GM23338 (cell line): Measurements from ENCODE around the gene BAD. TPM values are rescaled to one million over a fixed set of nuclear protein-coding genes. Genes with fewer than 3 reads are reported as not detected.

Experiments
- ATAC-seq: fragments of 200-7000 bp; cut with Tn5 transposase; 3 replicates; pipeline ENCODE4 v1.9.1; 2020
- DNase-seq: peaks from one replicate; pipeline ENCODE4 v3.0.0-alpha.2; 2015; ENCODE audit warnings: low spot score
- H2AFZ ChIP-seq: fragments of 200-600 bp; sonication (generic); 2 replicates; pipeline ENCODE4 v1.8.0; 2016; ENCODE audit warnings: antibody characterized with exemption, mild to moderate bottlenecking, moderate library complexity
- H3F3A ChIP-seq: fragments of 200-600 bp; sonication (generic); replicated peaks from 2 replicates; pipeline ENCODE4 v1.8.0; 2017; ENCODE audit warnings: antibody characterized with exemption, mixed run types, low read depth
- H3K27ac ChIP-seq: fragments of 200-600 bp; sonication (generic); 2 replicates; pipeline ENCODE4 v1.6.1; 2016; ENCODE audit warnings: low read depth
- H3K27me3 ChIP-seq: fragments of 200-600 bp; sonication (generic); 2 replicates; pipeline ENCODE4 v1.8.0; 2016; ENCODE audit warnings: mild to moderate bottlenecking, mixed run types, moderate library complexity; ENCODE audit not compliant: insufficient read depth
- H3K36me3 ChIP-seq: fragments of 200-600 bp; sonication (generic); 2 replicates; pipeline ENCODE4 v1.8.0; 2016; ENCODE audit warnings: mild to moderate bottlenecking; ENCODE audit not compliant: insufficient read depth
- H3K4me1 ChIP-seq: fragments of 200-600 bp; sonication (generic); 2 replicates; pipeline ENCODE4 v1.8.0; 2016; ENCODE audit warnings: mild to moderate bottlenecking, moderate library complexity; ENCODE audit not compliant: insufficient read depth
- H3K4me2 ChIP-seq: fragments of 200-600 bp; sonication (generic); 2 replicates; pipeline ENCODE4 v1.7.1; 2017; ENCODE audit warnings: mixed run types
- H3K4me3 ChIP-seq: fragments of 200-600 bp; sonication (generic); 2 replicates; pipeline ENCODE4 v1.6.1; 2016; ENCODE audit warnings: mixed run types
- H3K79me2 ChIP-seq: fragments of 200-600 bp; sonication (generic); replicated peaks from 2 replicates; pipeline ENCODE4 v1.8.0; 2017; ENCODE audit warnings: mild to moderate bottlenecking; ENCODE audit not compliant: insufficient read depth
- H3K9me2 ChIP-seq: fragments of 200-600 bp; sonication (generic); 2 replicates; pipeline ENCODE4 v1.8.0; 2017; ENCODE audit not compliant: insufficient read depth
- H4K20me1 ChIP-seq: fragments of 200-600 bp; sonication (generic); replicated peaks from 2 replicates; pipeline ENCODE4 v1.8.0; 2017; ENCODE audit warnings: mild to moderate bottlenecking; ENCODE audit not compliant: insufficient read depth
- H3K27ac Mint-ChIP-seq: 2 replicates; pipeline ENCODE4 v1.8.0; 2020; ENCODE audit warnings: inconsistent platforms, mild to moderate bottlenecking, moderate library complexity, mixed read lengths
- H3K27me3 Mint-ChIP-seq: 3 replicates; pipeline ENCODE4 v1.8.0; 2022; ENCODE audit warnings: low read depth, mild to moderate bottlenecking, moderate library complexity, mixed read lengths, inconsistent platforms; ENCODE audit not compliant: insufficient read depth, poor library complexity
- H3K36me3 Mint-ChIP-seq: 3 replicates; pipeline ENCODE4 v1.8.0; 2021; ENCODE audit warnings: low read depth, mild to moderate bottlenecking, inconsistent platforms, moderate library complexity, mixed read lengths
- H3K4me1 Mint-ChIP-seq: 3 replicates; pipeline ENCODE4 v1.8.0; 2020; ENCODE audit warnings: mild to moderate bottlenecking, inconsistent platforms, mixed read lengths
- H3K4me3 Mint-ChIP-seq: 3 replicates; pipeline ENCODE4 v1.8.0; 2021; ENCODE audit warnings: moderate library complexity, mild to moderate bottlenecking, inconsistent platforms, mixed read lengths
- H3K9me3 Mint-ChIP-seq: 3 replicates; pipeline ENCODE4 v1.8.0; 2020; ENCODE audit warnings: moderate library complexity, mild to moderate bottlenecking, inconsistent platforms, mixed read lengths
- CREB1 ChIP-seq: fragments of 250-450 bp; sonication (Bioruptor Pico); IDR thresholded peaks from 2 replicates; pipeline ENCODE4 v1.5.0; 2020; ENCODE audit warnings: low read depth, mild to moderate bottlenecking, moderate library complexity
- EZH2 ChIP-seq: fragments of 200-600 bp; sonication (generic); IDR thresholded peaks from one replicate; pipeline ENCODE4 v1.8.0; 2017; ENCODE audit warnings: antibody characterized with exemption, mild to moderate bottlenecking, low read depth; ENCODE audit not compliant: unreplicated experiment
- JUNB ChIP-seq: IDR thresholded peaks from one replicate; pipeline ENCODE4 v1.6.1; 2016; ENCODE audit warnings: antibody characterized with exemption; ENCODE audit not compliant: unreplicated experiment
- NANOG ChIP-seq: IDR thresholded peaks from 2 replicates; pipeline ENCODE4 v1.6.1; 2016; ENCODE audit warnings: antibody characterized with exemption, borderline replicate concordance
- POLR2AphosphoS5 ChIP-seq: IDR thresholded peaks from 2 replicates; pipeline ENCODE4 v1.6.1; 2016; ENCODE audit warnings: antibody characterized with exemption, low read depth
- STAT1 ChIP-seq: IDR thresholded peaks from one replicate; pipeline ENCODE4 v1.6.1; 2016; ENCODE audit warnings: antibody characterized with exemption; ENCODE audit not compliant: unreplicated experiment
- ZNF114 ChIP-seq: fragments of 250-450 bp; sonication (Bioruptor Pico); IDR thresholded peaks from 2 replicates; pipeline ENCODE4 v1.5.0; 2020; ENCODE audit warnings: mild to moderate bottlenecking, moderate library complexity
- ZNF331 ChIP-seq: fragments of 250-450 bp; sonication (Bioruptor Pico); IDR thresholded peaks from 2 replicates; pipeline ENCODE4 v1.5.0; 2020; ENCODE audit warnings: low read depth, mild to moderate bottlenecking, moderate library complexity
- polyA plus RNA-seq: library from polyadenylated mRNA; unstranded; fragments of >200 nt; fragmentation: Nextera tagmentation; extraction: Ambion mirVana; gene quantifications from 2 replicates; pipeline ENCODE4 v1.2.1, GENCODE V29; 2016
- total RNA-seq: library from RNA; depleted of rRNA; stranded (reverse); fragments of >200 nt; shearing (Covaris generic); gene quantifications from 2 replicates; pipeline ENCODE4 v1.2.3, GENCODE V29; 2014
- TF ChIP-seq, protein P1 (sequence below): fragments of 250-450 bp; sonication (Bioruptor Pico); IDR thresholded peaks from 2 replicates; pipeline ENCODE4 v1.5.0; 2020; ENCODE audit warnings: mild to moderate bottlenecking, moderate library complexity
- TF ChIP-seq, protein P2 (sequence below): IDR thresholded peaks from one replicate; pipeline ENCODE4 v1.6.1; 2018; ENCODE audit warnings: antibody characterized with exemption; ENCODE audit not compliant: unreplicated experiment
- TF ChIP-seq, protein P3 (sequence below), 2 experiments: fragments of 200-600 bp in 1 of 2; sonication (generic) in 1 of 2; conservative IDR thresholded peaks; 2 replicates each; pipeline versions ENCODE4 v1.5.1 to v1.6.1; 2016 to 2017; ENCODE audit warnings: antibody characterized with exemption in 2 of 2, low read depth in 2 of 2, mild to moderate bottlenecking in 2 of 2, moderate library complexity in 1 of 2

Gene BAD
- total and polyA plus RNA-seq, 2 experiments from 2014 or later = 46.3 to 46.4 TPM

DNA sequence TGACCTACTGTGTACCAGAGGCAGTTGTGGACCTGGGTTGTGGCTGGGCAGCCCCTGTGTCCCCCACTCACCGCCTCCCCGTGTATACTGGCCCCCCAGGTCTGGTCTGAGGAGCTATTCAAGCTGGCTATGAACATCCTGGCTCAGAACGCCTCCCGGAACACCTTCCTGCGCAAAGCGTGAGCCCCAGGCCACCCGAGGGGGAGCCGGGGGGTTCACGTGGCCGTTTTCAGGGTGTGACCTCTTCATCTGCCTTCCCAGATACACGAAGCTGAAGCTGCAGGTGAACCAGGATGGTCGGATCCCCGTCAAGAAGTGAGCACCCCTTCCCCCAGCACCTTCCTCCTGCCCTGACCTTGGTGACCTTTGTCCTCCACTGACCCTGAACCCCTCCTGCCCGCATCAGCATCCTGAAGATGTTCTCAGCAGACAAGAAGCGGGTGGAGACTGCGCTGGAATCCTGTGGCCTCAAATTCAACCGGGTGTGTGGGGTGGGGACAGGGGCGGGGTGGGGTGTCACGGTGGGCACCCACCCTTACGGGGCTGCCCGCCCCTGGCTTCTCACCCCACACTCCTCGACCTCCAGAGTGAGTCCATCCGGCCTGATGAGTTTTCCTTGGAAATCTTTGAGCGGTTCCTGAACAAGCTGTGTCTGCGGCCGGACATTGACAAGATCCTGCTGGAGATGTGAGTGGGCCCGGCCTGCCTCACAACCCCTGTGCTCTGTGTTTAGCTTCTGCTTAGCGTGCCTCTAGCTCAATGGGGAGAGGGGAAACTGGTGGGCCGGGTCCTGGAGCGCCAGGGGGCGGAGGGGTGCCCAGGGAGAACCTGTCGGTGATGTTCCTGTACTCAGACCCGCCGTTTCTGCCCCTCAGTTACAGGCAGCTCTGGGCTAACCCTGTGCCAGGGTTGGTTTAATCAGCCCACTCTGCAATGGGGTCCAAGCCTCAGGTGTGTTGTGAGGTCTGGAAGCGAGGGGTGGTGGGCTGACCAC is 29.0 kb downstream of the BAD start:
- Mint-ChIP-seq H3K36me3 (peaks cover 40% of the 10 kb centered on the region), H3K9me3 (no peaks in the 10 kb centered on the region), H3K27me3 (peaks cover 22% of the 10 kb centered on the region), H3K27ac (no peak overlapping the region), H3K4me3 (peak overlapping the region; percentile 16; the same call in 1 of the 3 replicates), H3K4me1 (peaks cover 13% of the 10 kb centered on the region)
- DNase-seq (no peak), ATAC-seq (no peak)
- Histone ChIP-seq H3K4me2 (no peak overlapping the region), H3K4me1 (peaks cover 4% of the 10 kb centered on the region), H3K27me3 (no peaks in the 10 kb centered on the region), H3F3A (peaks cover 4% of the 10 kb centered on the region), H3K36me3 (peaks cover 11% of the 10 kb centered on the region; the same call in 1 of the 2 replicates), H3K79me2 (peaks cover 19% of the 10 kb centered on the region), H3K4me3 (no peak overlapping the region), H4K20me1 (peaks cover 4% of the 10 kb centered on the region), H2AFZ (no peak overlapping the region), H3K27ac (no peak overlapping the region), H3K9me2 (no peaks in the 10 kb centered on the region)
- TF ChIP-seq JUNB = no peak
- no peak for TF ChIP-seq CREB1
- TF ChIP-seq, protein P1, sequence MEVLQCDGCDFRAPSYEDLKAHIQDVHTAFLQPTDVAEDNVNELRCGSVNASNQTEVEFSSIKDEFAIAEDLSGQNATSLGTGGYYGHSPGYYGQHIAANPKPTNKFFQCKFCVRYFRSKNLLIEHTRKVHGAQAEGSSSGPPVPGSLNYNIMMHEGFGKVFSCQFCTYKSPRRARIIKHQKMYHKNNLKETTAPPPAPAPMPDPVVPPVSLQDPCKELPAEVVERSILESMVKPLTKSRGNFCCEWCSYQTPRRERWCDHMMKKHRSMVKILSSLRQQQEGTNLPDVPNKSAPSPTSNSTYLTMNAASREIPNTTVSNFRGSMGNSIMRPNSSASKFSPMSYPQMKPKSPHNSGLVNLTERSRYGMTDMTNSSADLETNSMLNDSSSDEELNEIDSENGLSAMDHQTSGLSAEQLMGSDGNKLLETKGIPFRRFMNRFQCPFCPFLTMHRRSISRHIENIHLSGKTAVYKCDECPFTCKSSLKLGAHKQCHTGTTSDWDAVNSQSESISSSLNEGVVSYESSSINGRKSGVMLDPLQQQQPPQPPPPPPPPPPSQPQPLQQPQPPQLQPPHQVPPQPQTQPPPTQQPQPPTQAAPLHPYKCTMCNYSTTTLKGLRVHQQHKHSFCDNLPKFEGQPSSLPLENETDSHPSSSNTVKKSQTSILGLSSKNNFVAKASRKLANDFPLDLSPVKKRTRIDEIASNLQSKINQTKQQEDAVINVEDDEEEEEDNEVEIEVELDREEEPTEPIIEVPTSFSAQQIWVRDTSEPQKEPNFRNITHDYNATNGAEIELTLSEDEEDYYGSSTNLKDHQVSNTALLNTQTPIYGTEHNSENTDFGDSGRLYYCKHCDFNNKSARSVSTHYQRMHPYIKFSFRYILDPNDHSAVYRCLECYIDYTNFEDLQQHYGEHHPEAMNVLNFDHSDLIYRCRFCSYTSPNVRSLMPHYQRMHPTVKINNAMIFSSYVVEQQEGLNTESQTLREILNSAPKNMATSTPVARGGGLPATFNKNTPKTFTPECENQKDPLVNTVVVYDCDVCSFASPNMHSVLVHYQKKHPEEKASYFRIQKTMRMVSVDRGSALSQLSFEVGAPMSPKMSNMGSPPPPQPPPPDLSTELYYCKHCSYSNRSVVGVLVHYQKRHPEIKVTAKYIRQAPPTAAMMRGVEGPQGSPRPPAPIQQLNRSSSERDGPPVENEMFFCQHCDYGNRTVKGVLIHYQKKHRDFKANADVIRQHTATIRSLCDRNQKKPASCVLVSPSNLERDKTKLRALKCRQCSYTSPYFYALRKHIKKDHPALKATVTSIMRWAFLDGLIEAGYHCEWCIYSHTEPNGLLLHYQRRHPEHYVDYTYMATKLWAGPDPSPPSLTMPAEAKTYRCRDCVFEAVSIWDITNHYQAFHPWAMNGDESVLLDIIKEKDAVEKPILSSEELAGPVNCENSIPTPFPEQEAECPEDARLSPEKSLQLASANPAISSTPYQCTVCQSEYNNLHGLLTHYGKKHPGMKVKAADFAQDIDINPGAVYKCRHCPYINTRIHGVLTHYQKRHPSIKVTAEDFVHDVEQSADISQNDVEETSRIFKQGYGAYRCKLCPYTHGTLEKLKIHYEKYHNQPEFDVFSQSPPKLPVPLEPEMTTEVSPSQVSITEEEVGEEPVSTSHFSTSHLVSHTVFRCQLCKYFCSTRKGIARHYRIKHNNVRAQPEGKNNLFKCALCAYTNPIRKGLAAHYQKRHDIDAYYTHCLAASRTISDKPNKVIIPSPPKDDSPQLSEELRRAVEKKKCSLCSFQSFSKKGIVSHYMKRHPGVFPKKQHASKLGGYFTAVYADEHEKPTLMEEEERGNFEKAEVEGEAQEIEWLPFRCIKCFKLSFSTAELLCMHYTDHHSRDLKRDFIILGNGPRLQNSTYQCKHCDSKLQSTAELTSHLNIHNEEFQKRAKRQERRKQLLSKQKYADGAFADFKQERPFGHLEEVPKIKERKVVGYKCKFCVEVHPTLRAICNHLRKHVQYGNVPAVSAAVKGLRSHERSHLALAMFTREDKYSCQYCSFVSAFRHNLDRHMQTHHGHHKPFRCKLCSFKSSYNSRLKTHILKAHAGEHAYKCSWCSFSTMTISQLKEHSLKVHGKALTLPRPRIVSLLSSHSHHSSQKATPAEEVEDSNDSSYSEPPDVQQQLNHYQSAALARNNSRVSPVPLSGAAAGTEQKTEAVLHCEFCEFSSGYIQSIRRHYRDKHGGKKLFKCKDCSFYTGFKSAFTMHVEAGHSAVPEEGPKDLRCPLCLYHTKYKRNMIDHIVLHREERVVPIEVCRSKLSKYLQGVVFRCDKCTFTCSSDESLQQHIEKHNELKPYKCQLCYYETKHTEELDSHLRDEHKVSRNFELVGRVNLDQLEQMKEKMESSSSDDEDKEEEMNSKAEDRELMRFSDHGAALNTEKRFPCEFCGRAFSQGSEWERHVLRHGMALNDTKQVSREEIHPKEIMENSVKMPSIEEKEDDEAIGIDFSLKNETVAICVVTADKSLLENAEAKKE = no peak
- TF ChIP-seq, protein P2, sequence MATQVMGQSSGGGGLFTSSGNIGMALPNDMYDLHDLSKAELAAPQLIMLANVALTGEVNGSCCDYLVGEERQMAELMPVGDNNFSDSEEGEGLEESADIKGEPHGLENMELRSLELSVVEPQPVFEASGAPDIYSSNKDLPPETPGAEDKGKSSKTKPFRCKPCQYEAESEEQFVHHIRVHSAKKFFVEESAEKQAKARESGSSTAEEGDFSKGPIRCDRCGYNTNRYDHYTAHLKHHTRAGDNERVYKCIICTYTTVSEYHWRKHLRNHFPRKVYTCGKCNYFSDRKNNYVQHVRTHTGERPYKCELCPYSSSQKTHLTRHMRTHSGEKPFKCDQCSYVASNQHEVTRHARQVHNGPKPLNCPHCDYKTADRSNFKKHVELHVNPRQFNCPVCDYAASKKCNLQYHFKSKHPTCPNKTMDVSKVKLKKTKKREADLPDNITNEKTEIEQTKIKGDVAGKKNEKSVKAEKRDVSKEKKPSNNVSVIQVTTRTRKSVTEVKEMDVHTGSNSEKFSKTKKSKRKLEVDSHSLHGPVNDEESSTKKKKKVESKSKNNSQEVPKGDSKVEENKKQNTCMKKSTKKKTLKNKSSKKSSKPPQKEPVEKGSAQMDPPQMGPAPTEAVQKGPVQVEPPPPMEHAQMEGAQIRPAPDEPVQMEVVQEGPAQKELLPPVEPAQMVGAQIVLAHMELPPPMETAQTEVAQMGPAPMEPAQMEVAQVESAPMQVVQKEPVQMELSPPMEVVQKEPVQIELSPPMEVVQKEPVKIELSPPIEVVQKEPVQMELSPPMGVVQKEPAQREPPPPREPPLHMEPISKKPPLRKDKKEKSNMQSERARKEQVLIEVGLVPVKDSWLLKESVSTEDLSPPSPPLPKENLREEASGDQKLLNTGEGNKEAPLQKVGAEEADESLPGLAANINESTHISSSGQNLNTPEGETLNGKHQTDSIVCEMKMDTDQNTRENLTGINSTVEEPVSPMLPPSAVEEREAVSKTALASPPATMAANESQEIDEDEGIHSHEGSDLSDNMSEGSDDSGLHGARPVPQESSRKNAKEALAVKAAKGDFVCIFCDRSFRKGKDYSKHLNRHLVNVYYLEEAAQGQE = no peak
- TF ChIP-seq, protein P3, sequence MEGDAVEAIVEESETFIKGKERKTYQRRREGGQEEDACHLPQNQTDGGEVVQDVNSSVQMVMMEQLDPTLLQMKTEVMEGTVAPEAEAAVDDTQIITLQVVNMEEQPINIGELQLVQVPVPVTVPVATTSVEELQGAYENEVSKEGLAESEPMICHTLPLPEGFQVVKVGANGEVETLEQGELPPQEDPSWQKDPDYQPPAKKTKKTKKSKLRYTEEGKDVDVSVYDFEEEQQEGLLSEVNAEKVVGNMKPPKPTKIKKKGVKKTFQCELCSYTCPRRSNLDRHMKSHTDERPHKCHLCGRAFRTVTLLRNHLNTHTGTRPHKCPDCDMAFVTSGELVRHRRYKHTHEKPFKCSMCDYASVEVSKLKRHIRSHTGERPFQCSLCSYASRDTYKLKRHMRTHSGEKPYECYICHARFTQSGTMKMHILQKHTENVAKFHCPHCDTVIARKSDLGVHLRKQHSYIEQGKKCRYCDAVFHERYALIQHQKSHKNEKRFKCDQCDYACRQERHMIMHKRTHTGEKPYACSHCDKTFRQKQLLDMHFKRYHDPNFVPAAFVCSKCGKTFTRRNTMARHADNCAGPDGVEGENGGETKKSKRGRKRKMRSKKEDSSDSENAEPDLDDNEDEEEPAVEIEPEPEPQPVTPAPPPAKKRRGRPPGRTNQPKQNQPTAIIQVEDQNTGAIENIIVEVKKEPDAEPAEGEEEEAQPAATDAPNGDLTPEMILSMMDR (conservative IDR thresholded peaks at IDR 0.05; ENCODE audit: low read depth in 2 of 2) = no peak
- no peak for TF ChIP-seq ZNF114 (CRISPR knock-in tag)
- TF ChIP-seq POLR2AphosphoS5 = no peak
- no peak for TF ChIP-seq EZH2
- TF ChIP-seq NANOG = no peak
- TF ChIP-seq STAT1 = no peak
- no peak for TF ChIP-seq ZNF331 (CRISPR knock-in tag)
